ENCODE measurements around the gene POF1B. TPM values are rescaled to one million over a fixed set of nuclear protein-coding genes. Genes with fewer than 3 reads are reported as not detected.

Gene POF1B
- total RNA-seq, 2 donors from 2014 or later, result not detected

DNA sequence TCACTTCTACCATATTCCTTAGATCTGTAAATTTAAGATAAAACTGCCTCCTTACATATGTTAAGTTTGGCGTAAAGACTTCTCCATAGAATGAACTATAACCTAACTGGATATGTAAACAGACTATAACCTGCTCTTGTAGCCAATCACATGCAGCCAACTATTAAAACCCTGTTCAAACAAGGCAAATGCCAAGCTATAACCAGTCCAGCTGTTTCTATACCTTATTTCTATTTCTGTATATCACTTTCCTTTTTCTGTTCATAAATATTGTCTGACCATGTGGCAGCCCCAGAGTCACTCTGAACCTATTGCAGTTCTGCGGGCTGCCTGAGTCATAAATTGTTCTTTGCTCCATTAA is 12.4 kb upstream of the POF1B start:
- Histone ChIP-seq H3K9me3 (ENCODE audit: control insufficient read depth, low read length) (no peaks in the 10 kb centered on the region), H3K27ac (ENCODE audit: low read depth, low read length) (no peak overlapping the region), H3K4me3 (ENCODE audit: low read length) (no peak overlapping the region), H3K4me1 (ENCODE audit: control insufficient read depth, insufficient read depth, low read length) (no peaks in the 10 kb centered on the region), H3K27me3 (ENCODE audit: control insufficient read depth, insufficient read depth, low read length, poor library complexity, severe bottlenecking) (no peaks in the 10 kb centered on the region), H3K36me3 (ENCODE audit: control insufficient read depth, insufficient read depth, low read length) (no peaks in the 10 kb centered on the region), H3K9ac (ENCODE audit: extremely low read depth, low read length, poor library complexity, severe bottlenecking) (no peak overlapping the region)
- no peaks in the 10 kb centered on the region for H3K4me1 Mint-ChIP-seq
- H3K27ac Mint-ChIP-seq, result no peak overlapping the region
- H3K27me3 Mint-ChIP-seq (ENCODE audit: insufficient read depth), result no peaks in the 10 kb centered on the region
- WGBS, 2 experiments (ENCODE audit: insufficient coverage in 1 of 2, insufficient read length in 1 of 2), result 89% methylated on average over 1 of the region's 2 CpGs; no CpG with 5 or more reads in 1 of the 2 experiments
- H3K36me3 Mint-ChIP-seq (ENCODE audit: low read depth), result no peaks in the 10 kb centered on the region
- TF ChIP-seq, protein P1, sequence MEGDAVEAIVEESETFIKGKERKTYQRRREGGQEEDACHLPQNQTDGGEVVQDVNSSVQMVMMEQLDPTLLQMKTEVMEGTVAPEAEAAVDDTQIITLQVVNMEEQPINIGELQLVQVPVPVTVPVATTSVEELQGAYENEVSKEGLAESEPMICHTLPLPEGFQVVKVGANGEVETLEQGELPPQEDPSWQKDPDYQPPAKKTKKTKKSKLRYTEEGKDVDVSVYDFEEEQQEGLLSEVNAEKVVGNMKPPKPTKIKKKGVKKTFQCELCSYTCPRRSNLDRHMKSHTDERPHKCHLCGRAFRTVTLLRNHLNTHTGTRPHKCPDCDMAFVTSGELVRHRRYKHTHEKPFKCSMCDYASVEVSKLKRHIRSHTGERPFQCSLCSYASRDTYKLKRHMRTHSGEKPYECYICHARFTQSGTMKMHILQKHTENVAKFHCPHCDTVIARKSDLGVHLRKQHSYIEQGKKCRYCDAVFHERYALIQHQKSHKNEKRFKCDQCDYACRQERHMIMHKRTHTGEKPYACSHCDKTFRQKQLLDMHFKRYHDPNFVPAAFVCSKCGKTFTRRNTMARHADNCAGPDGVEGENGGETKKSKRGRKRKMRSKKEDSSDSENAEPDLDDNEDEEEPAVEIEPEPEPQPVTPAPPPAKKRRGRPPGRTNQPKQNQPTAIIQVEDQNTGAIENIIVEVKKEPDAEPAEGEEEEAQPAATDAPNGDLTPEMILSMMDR (conservative IDR thresholded peaks at IDR 0.05), result no peak
- H3K4me3 Mint-ChIP-seq, result no peak overlapping the region
- no peak for DNase-seq
- peaks cover 41% of the 10 kb centered on the region for H3K9me3 Mint-ChIP-seq

DNA sequence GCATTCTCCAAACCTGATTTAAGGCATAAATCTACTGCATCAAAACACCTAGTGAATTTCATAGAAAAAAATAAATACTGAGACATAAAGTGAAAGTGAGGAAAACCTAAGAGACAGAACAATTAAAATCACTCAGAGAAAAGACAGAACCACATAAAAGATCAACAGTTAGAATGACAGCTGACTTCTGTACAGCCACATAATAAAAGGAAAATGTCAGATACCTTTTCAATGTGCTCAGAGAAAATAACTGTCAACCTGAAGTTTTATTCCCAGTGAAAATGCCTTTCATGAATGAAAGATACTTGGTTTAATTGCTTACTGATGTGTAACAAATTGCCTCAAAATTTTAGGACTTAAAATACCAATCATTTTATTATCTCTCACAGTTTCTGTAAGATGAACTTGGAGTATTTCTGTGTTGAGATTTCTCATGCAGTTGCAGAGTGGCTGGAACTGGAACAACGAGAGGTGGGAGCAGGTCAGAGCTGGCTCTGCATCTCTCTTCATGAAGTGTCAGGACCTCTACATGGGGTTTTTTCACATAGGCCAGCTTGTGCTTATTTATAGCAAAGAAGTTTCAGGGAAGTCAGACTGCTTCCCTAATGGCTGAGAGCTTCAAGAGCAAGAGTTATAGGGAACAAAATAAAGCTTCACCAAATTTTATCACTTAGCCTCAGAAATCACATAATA is 11.9 kb upstream of the POF1B start:
- TF ChIP-seq, protein P1 (conservative IDR thresholded peaks at IDR 0.05), result no peak
- DNase-seq, result no peak
- no peaks in the 10 kb centered on the region for H3K4me1 ChIP-seq (ENCODE audit: control insufficient read depth, insufficient read depth, low read length)
- no peak overlapping the region for H3K27ac Mint-ChIP-seq
- no peaks in the 10 kb centered on the region for H3K9me3 ChIP-seq (ENCODE audit: control insufficient read depth, low read length)
- H3K4me1 Mint-ChIP-seq, result no peaks in the 10 kb centered on the region
- no peak overlapping the region for H3K4me3 ChIP-seq (ENCODE audit: low read length)
- no peak overlapping the region for H3K9ac ChIP-seq (ENCODE audit: extremely low read depth, low read length, poor library complexity, severe bottlenecking)
- H3K27ac ChIP-seq (ENCODE audit: low read depth, low read length), result no peak overlapping the region
- H3K36me3 Mint-ChIP-seq (ENCODE audit: low read depth), result no peaks in the 10 kb centered on the region
- H3K36me3 ChIP-seq (ENCODE audit: control insufficient read depth, insufficient read depth, low read length), result no peaks in the 10 kb centered on the region
- no peaks in the 10 kb centered on the region for H3K27me3 ChIP-seq (ENCODE audit: control insufficient read depth, insufficient read depth, low read length, poor library complexity, severe bottlenecking)
- H3K9me3 Mint-ChIP-seq, result peaks cover 43% of the 10 kb centered on the region
- no peak overlapping the region for H3K4me3 Mint-ChIP-seq
- H3K27me3 Mint-ChIP-seq (ENCODE audit: insufficient read depth), result no peaks in the 10 kb centered on the region
- 88% methylated on average over 1 of the region's 1 CpG; no CpG with 5 or more reads in 1 of the 2 experiments for WGBS, 2 experiments (ENCODE audit: insufficient coverage in 1 of 2, insufficient read length in 1 of 2)

DNA sequence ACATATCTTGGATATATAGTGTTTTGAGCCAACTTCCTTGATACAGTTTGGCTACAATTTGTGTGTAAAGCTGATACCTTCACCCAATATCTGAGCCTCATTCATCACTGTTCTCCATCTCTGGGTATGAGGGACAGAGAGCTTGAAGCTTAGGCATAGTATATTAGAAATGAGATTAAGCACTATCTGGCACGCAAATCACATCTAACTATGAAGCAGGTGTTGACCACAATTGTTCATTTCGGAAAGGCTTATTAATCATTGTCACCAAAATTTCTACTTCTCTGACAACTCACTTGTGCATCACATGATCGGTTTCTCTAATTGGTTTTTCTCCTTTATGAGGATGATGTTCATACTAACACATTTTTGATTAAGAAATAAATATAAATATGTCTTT is 2.1 kb upstream of the POF1B start:
- peaks cover 42% of the 10 kb centered on the region for H3K9me3 Mint-ChIP-seq

More for the DNA sequence above, 2.1 kb upstream of the POF1B start:
- Histone ChIP-seq H3K27me3 (ENCODE audit: control insufficient read depth, insufficient read depth, low read length, poor library complexity, severe bottlenecking) (no peaks in the 10 kb centered on the region), H3K9ac (ENCODE audit: extremely low read depth, low read length, poor library complexity, severe bottlenecking) (no peak overlapping the region), H3K4me3 (ENCODE audit: low read length) (no peak overlapping the region), H3K27ac (ENCODE audit: low read depth, low read length) (no peak overlapping the region), H3K36me3 (ENCODE audit: control insufficient read depth, insufficient read depth, low read length) (no peaks in the 10 kb centered on the region), H3K9me3 (ENCODE audit: control insufficient read depth, low read length) (no peaks in the 10 kb centered on the region), H3K4me1 (ENCODE audit: control insufficient read depth, insufficient read depth, low read length) (no peaks in the 10 kb centered on the region)
- H3K27ac Mint-ChIP-seq, result no peak overlapping the region
- 100% methylated on average over 2 of the region's 3 CpGs; no CpG with 5 or more reads in 1 of the 2 experiments for WGBS, 2 experiments (ENCODE audit: insufficient coverage in 1 of 2, insufficient read length in 1 of 2)
- H3K4me3 Mint-ChIP-seq, result no peak overlapping the region
- no peak for DNase-seq
- H3K36me3 Mint-ChIP-seq (ENCODE audit: low read depth), result no peaks in the 10 kb centered on the region
- no peaks in the 10 kb centered on the region for H3K4me1 Mint-ChIP-seq
- TF ChIP-seq, protein P1 (conservative IDR thresholded peaks at IDR 0.05), result no peak
- no peaks in the 10 kb centered on the region for H3K27me3 Mint-ChIP-seq (ENCODE audit: insufficient read depth)

All from endodermal cell (in vitro differentiated cells).